HCEC 1CT (cell line): ENCODE measurements around the gene PCDHA4.

ENCODE experiments used
- DNase-seq: peaks from one replicate; pipeline ENCODE4 v3.0.0-alpha.2; 2017

The PCDHA4 gene

DNA sequence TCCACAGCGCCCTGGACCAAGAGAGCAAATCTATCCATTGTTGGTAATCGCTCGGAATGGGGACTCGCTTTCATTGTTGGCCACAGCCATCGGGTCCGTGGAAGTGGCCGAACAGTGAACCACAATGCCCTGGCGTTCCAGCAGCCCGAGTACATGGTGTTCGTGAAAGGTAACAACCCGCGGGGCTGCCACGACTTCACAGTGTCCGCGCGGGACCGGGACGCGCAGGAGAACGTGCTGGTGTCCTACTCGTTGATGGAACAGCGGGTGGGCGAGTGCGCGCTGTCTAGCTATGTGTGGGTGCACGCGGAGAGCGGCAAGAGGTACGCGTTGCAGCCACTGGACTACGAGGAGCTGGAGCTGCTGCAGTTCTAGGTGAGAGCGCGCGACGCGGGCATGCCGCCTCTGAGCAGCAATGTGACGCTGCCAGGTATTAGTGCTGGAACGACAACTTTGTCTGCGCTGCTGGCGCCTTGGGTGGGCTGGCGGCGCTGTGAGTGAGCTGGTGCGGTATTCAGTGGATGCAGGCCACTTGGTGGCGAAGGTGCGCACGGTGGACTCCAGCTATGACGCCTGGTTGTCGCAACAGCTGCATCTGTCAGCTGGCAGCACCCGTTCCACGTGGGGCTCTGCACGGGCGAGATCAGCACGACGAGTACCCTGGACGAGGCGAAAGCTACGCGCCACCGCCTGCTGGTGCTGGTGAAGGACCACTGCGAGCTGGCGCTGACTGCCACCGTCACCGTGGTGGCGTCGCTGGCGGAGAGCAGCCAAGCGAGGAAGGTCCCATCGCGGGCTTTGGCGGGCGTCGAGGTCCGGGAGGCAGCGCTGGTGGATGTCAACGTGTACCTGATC, 55.8 kb downstream of the PCDHA4 start:
- no peak for DNase-seq
